Natural killer cell (primary cell): ENCODE measurements around the gene DARS1. TPM values are rescaled to one million over a fixed set of nuclear protein-coding genes. Genes with fewer than 3 reads are reported as not detected.
A peak's percentile ranks its signal among the peaks of the same experiment; 100 is the strongest.

Source experiments
- ATAC-seq, 3 donors: fragments of 150-1000 bp in 2 of 3; fragments of 200-7000 bp in 1 of 3; cut with Tn5 transposase; 1 replicate in 1 of 3; 2 replicates in 2 of 3; pipeline ENCODE4 v1.10.0; 2021; ENCODE audit warnings: mild to moderate bottlenecking in 2 of 3, moderate library complexity in 2 of 3
- DNase-seq, 2 donors: peaks; one replicate each; pipeline versions ENCODE4 v3.0.0 to v3.0.0-alpha.2; 2013 to 2021; ENCODE audit warnings: mixed read lengths in 1 of 2
- H3K27ac ChIP-seq: one replicate; pipeline ENCODE4 v1.5.1; 2013; ENCODE audit warnings: mild to moderate bottlenecking, low read length
- H3K27me3 ChIP-seq: one replicate; pipeline ENCODE4 v1.6.1; 2013; ENCODE audit warnings: low read length; ENCODE audit not compliant: control insufficient read depth, insufficient read depth
- H3K36me3 ChIP-seq: one replicate; pipeline ENCODE4 v1.6.1; 2013; ENCODE audit warnings: low read length; ENCODE audit not compliant: control insufficient read depth, insufficient read depth
- H3K4me1 ChIP-seq: one replicate; pipeline ENCODE4 v1.6.1; 2013; ENCODE audit warnings: low read length; ENCODE audit not compliant: control insufficient read depth, insufficient read depth
- H3K4me3 ChIP-seq: one replicate; pipeline ENCODE4 v1.5.1; 2013; ENCODE audit warnings: low read length
- H3K9me3 ChIP-seq: one replicate; pipeline ENCODE4 v1.6.1; 2013; ENCODE audit warnings: low read length; ENCODE audit not compliant: control insufficient read depth, insufficient read depth
- H3K27ac Mint-ChIP-seq, 2 donors: one replicate each; pipeline ENCODE4 v1.8.0; 2022; ENCODE audit warnings: mild to moderate bottlenecking in 2 of 2, mixed read lengths in 2 of 2, moderate library complexity in 1 of 2
- H3K27me3 Mint-ChIP-seq, 2 donors: one replicate each; pipeline ENCODE4 v1.8.0; 2022; ENCODE audit warnings: low read depth in 2 of 2, mixed read lengths in 2 of 2
- H3K36me3 Mint-ChIP-seq: one replicate; pipeline ENCODE4 v1.8.0; 2022; ENCODE audit warnings: mixed read lengths
- H3K4me1 Mint-ChIP-seq, 2 donors: one replicate each; pipeline ENCODE4 v1.8.0; 2022; ENCODE audit warnings: mixed read lengths in 2 of 2
- H3K4me3 Mint-ChIP-seq: one replicate; pipeline ENCODE4 v1.8.0; 2022; ENCODE audit warnings: mild to moderate bottlenecking, moderate library complexity, mixed read lengths
- H3K9me3 Mint-ChIP-seq, 2 donors: one replicate each; pipeline ENCODE4 v1.8.0; 2022; ENCODE audit warnings: mixed read lengths in 2 of 2
- CTCF ChIP-seq: fragments of 200-600 bp; IDR thresholded peaks from one replicate; pipeline ENCODE4 v1.8.0; 2022; ENCODE audit warnings: antibody characterized with exemption
- WGBS: methylation state at CpG from one replicate; pipeline ENCODE4 v1.1.7; 2013; ENCODE audit warnings: missing lambda C conversion rate; ENCODE audit not compliant: insufficient coverage; 5-methylcytosine and 5-hydroxymethylcytosine counted together
- intact Hi-C: fragments of 100-400 bp; cut with micrococcal nuclease; formaldehyde crosslinking; loops from one replicate; pipeline ENCODE4 v1.14.2; 2022
- total RNA-seq, 4 donors: library from RNA; stranded (reverse); fragments of 120-200 nt in 1 of 4; gene quantifications; one replicate each; pipeline versions ENCODE4 v1.2.3 to v1.2.4, GENCODE V29; 2013 to 2022

Gene DARS1
- total RNA-seq: 10 to 100 TPM; 28.4 to 31.3 (median 30.3) TPM
- 84.1 TPM for total RNA-seq (2013)

DNA sequence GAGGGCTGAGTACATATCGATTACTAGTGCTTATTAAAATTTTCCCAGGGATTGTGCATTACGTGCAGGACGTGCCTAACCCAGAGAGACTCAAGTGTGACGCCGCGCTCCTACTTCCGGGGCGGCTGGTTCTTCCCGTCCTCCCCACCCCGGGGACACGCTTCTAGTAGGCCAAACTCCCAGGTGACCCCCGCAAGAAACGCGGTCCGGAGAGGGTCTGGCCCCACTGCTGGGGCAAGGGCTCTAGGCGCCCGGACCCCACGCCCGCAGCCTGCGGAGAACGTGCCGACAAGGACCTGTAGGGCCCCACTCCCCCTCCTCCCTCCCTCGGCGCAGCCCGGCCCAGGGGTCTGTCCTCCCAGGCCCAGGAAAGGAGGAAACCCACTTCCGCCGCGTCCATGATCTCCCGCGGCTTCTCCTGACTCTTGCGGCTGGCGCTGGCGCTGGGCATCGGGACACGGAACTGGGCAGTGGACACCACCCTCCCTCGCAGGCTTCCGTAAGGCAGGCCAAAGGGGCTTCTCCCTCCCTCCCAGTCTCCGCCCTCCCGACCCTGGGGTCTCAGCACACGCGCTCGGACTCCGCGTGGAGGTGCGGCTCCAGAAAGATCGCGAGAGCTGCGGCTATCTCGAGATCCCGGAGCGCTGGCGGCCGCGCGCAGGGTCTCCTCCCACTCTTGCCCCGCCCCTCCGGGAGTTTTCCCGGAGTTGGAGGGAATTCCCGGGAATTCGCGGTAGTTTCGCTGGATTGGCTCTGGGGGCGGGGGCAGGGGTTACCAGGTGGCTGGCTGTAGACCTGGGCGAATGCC is at the start of gene DARS1:
TSS of gene DARS1 (minus strand) at position 609 of the 808 bp plus-strand sequence. CDS start at position 451, 158 bp downstream.
- Mint-ChIP-seq H3K9me3 (no peaks in the 10 kb centered on the region), H3K4me3 (peak within 1 kb of the TSS; percentile 95), H3K4me1 (peaks cover 24 to 29% of the 10 kb centered on the region in 2 donors), H3K27ac (peak within 1 kb of the TSS; percentile 87 to 93), H3K27me3 (no peaks in the 10 kb centered on the region), H3K36me3 (no peaks in the 10 kb centered on the region)
- Histone ChIP-seq H3K36me3 (peaks cover 3% of the 10 kb centered on the region), H3K9me3 (no peaks in the 10 kb centered on the region), H3K4me1 (peaks cover 7% of the 10 kb centered on the region), H3K4me3 (peak within 1 kb of the TSS; percentile 88), H3K27ac (peak within 1 kb of the TSS; percentile 97), H3K27me3 (no peaks in the 10 kb centered on the region)
- peak; percentile 75 to 90 for DNase-seq
- WGBS: under 1% methylated on average over 64 of the region's 64 CpGs
- peak; percentile 89 to 90 (median 89) for ATAC-seq
- intact Hi-C loops: loop anchor here (1.0 to 2.0 kb wide), 2 partner anchors 24 to 147 kb away; no protein-coding TSS in a partner anchor
- no peak for TF ChIP-seq CTCF

DNA sequence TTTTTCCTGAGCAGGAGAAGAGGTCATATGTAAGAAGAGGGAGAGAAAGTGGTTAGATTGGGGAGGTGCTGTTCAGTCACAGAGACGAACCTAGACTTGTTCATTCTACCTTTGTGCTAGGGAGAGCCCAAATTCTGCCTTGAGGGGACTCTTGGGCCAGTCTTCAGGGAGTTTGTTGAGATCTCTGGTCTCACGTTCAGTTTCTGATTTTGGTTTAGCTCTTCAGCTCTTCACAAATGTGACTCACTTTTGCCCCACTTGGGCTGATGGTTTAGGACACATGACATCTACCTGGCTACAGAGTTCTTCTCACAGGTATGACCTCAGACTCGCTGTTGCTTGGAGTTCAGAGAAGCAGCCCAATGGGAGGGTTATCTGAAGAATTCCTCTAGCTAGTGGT is 49.2 kb upstream of the DARS1 start:
- Histone ChIP-seq H3K36me3 (no peaks in the 10 kb centered on the region), H3K4me1 (no peaks in the 10 kb centered on the region), H3K27me3 (no peaks in the 10 kb centered on the region), H3K4me3 (no peak overlapping the region), H3K9me3 (no peaks in the 10 kb centered on the region), H3K27ac (no peak overlapping the region)
- WGBS: 86% methylated on average over 3 of the region's 3 CpGs
- Mint-ChIP-seq H3K27ac (no peak overlapping the region), H3K27me3 (peaks cover 0 to 3% of the 10 kb centered on the region in 2 donors), H3K4me1 (no peaks in the 10 kb centered on the region), H3K4me3 (no peak overlapping the region), H3K9me3 (no peaks in the 10 kb centered on the region), H3K36me3 (no peaks in the 10 kb centered on the region)
- DNase-seq: no peak
- no peak for TF ChIP-seq CTCF
- no peak for ATAC-seq
- intact Hi-C loops: no loop called here

DNA sequence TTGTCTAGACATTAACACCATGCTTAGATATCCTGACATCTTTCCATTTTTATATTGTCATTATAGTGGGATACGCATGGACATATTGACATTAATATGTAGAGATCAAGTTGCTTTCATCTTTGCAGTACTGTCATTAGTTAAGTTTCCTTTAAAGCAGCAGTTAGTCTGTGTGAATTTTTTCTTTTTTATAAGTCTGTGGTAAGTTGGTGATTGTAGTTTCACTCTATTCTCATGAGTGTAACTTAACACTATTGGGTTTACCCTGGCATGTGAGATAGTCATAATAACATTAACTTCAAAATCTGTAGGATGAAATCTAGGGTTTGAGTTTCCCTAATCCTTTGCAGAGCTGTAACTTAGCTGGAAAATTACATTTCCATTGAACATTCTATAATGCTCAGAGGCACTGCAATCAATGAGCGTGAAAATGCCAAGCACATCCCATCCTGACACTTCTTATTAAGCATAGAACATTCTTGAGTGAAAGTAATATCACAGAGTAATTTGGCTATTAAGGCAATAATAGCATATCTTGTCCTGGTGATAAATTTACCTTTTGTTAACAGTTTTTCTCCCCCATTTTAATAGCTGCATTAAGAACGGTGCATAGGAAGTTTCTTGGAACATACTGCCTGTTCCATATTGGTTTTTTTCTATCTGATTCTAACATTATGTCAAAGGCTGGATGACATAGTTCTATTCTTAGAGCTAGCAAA is 47.5 kb upstream of the DARS1 start:
- ATAC-seq: no peak

More for the DNA sequence above, 47.5 kb upstream of the DARS1 start:
- no peak for TF ChIP-seq CTCF
- Histone ChIP-seq H3K27me3 (no peaks in the 10 kb centered on the region), H3K4me3 (no peak overlapping the region), H3K4me1 (no peaks in the 10 kb centered on the region), H3K27ac (no peak overlapping the region), H3K9me3 (no peaks in the 10 kb centered on the region), H3K36me3 (no peaks in the 10 kb centered on the region)
- no peaks in the 10 kb centered on the region for H3K9me3 Mint-ChIP-seq
- H3K4me1 Mint-ChIP-seq: no peaks in the 10 kb centered on the region
- no peak overlapping the region for H3K4me3 Mint-ChIP-seq
- H3K36me3 Mint-ChIP-seq: no peaks in the 10 kb centered on the region
- no peak overlapping the region for H3K27ac Mint-ChIP-seq
- 100% methylated on average over 2 of the region's 3 CpGs for WGBS
- intact Hi-C loops: no loop called here
- peaks cover 0 to 3% of the 10 kb centered on the region in 2 donors for H3K27me3 Mint-ChIP-seq
- no peak for DNase-seq
